ENCODE measurements around the gene BCAT1.

Gene BCAT1

GRCh38 chr12:24791622-24792021 lies 157.3 kb downstream of the BCAT1 start:
- TF ChIP-seq CTCF (conservative IDR thresholded peaks at IDR 0.05; ENCODE audit: low read depth, low read length) = no peak
- no peak overlapping the region for H3K4me3 ChIP-seq (ENCODE audit: low read length)
- DNase-seq (ENCODE audit: low read depth) = no peak

GRCh38 chr12:24788886-24789285 lies 160.0 kb downstream of the BCAT1 start:
- H3K4me3 ChIP-seq (ENCODE audit: low read length) = no peak overlapping the region
- no peak for DNase-seq (ENCODE audit: low read depth)
- no peak for TF ChIP-seq CTCF (conservative IDR thresholded peaks at IDR 0.05; ENCODE audit: low read depth, low read length)

- TF ChIP-seq CTCF (conservative IDR thresholded peaks at IDR 0.05; ENCODE audit: low read depth, low read length) = peak; percentile 29
- DNase-seq (ENCODE audit: low read depth) = no peak
- no peak overlapping the region for H3K4me3 ChIP-seq (ENCODE audit: low read length)
Measured at GRCh38 chr12:24780697-24781368, 168.1 kb downstream of the BCAT1 start.

- H3K4me3 ChIP-seq (ENCODE audit: low read length) = no peak overlapping the region
- peak; percentile 51 for TF ChIP-seq CTCF (conservative IDR thresholded peaks at IDR 0.05; ENCODE audit: low read depth, low read length)
- DNase-seq (ENCODE audit: low read depth) = no peak
Measured at GRCh38 chr12:24778486-24779304, 170.2 kb downstream of the BCAT1 start.

- no peak for DNase-seq (ENCODE audit: low read depth)
- no peak for TF ChIP-seq CTCF (conservative IDR thresholded peaks at IDR 0.05; ENCODE audit: low read depth, low read length)
- H3K4me3 ChIP-seq (ENCODE audit: low read length) = no peak overlapping the region
Measured at GRCh38 chr12:24777359-24777758, 171.5 kb downstream of the BCAT1 start.

GRCh38 chr12:24776861-24777260 lies 172.0 kb downstream of the BCAT1 start:
- no peak overlapping the region for H3K4me3 ChIP-seq (ENCODE audit: low read length)
- DNase-seq (ENCODE audit: low read depth) = peak; percentile 58
- TF ChIP-seq CTCF (conservative IDR thresholded peaks at IDR 0.05; ENCODE audit: low read depth, low read length) = no peak

- DNase-seq (ENCODE audit: low read depth) = no peak
- no peak for TF ChIP-seq CTCF (conservative IDR thresholded peaks at IDR 0.05; ENCODE audit: low read depth, low read length)
- H3K4me3 ChIP-seq (ENCODE audit: low read length) = no peak overlapping the region
Measured at GRCh38 chr12:24775073-24775472, 173.8 kb downstream of the BCAT1 start.

Measured in retinal pigment epithelial cell (primary cell).